Measurements from ENCODE around the gene MCM6. TPM values are rescaled to one million over a fixed set of nuclear protein-coding genes. Genes with fewer than 3 reads are reported as not detected.

Gene MCM6
- total RNA-seq, 1 experiment from 2014 or later: 44.1 TPM

- CTCF ChIA-PET: no interaction called here
- Mint-ChIP-seq H3K27me3 (ENCODE audit: unreplicated experiment) (no peaks in the 10 kb centered on the region), H3K4me1 (ENCODE audit: low read depth, unreplicated experiment) (no peaks in the 10 kb centered on the region), H3K4me3 (ENCODE audit: low read depth, unreplicated experiment) (no peak overlapping the region), H3K36me3 (ENCODE audit: insufficient read depth, unreplicated experiment) (peaks cover 5% of the 10 kb centered on the region), H3K9me3 (ENCODE audit: low read depth, unreplicated experiment) (no peaks in the 10 kb centered on the region), H3K27ac (ENCODE audit: unreplicated experiment) (no peak overlapping the region)
- BruUV-seq (replicated peaks): no TSS peak
- intact Hi-C loops (cut with micrococcal nuclease; ENCODE audit: unreplicated experiment): no loop called here
- no peak for TF ChIP-seq CTCF (IDR thresholded peaks at IDR 0.05; ENCODE audit: unreplicated experiment)
- no peak for DNase-seq
These were observed 37.7 kb downstream of the MCM6 start for GRCh38 chr2:135838502-135838901.

DNA sequence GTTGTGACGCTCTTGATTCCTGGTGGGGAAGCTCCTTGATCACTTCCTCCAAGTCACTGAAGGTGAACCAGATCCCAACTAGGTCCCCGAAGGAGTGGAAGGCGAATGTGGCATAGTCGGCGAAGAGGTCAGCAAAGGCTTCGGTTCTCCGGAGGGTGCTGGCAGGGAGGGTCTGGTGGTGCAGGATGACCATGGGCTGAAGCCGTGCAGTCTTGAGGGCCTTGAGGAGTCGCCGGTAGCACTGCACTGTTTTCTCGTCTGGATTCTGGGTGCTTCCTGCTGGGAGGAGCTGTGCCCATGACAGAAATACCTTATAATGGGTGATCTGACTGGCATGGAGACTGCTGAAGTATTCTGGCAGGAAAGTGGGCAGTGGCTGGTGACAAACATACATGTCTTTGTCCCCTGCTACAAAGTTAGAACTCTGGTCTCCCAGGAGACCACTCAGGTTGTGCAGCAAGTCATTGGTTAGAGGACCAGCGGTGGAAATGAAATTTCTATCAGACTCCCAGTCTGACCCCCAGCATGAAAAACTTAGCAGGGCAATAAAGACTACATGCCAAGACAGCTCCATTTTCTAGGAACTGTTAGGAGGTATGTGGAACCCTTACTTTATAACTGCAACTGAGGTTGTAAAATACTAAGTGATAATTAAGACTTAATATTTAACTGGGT is 39.5 kb downstream of the MCM6 start, which contains the start of gene LCT:
Gene LCT, minus strand, starts transcription at position 589 of the 675 bp plus-strand sequence. Its CDS starts 15 bp downstream, at position 574.
- H3K9me3 Mint-ChIP-seq (ENCODE audit: low read depth, unreplicated experiment): no peaks in the 10 kb centered on the region
- no peaks in the 10 kb centered on the region for H3K27me3 Mint-ChIP-seq (ENCODE audit: unreplicated experiment)
- TF ChIP-seq CTCF (IDR thresholded peaks at IDR 0.05; ENCODE audit: unreplicated experiment): no peak
- intact Hi-C loops (cut with micrococcal nuclease; ENCODE audit: unreplicated experiment): no loop called here
- peaks cover 5% of the 10 kb centered on the region for H3K36me3 Mint-ChIP-seq (ENCODE audit: insufficient read depth, unreplicated experiment)
- no TSS peak for BruUV-seq (replicated peaks)
- no peak for DNase-seq
- H3K27ac Mint-ChIP-seq (ENCODE audit: unreplicated experiment): no peak within 1 kb of the TSS
- no peak within 1 kb of the TSS for H3K4me3 Mint-ChIP-seq (ENCODE audit: low read depth, unreplicated experiment)
- no peaks in the 10 kb centered on the region for H3K4me1 Mint-ChIP-seq (ENCODE audit: low read depth, unreplicated experiment)
- CTCF ChIA-PET: no interaction called here

DNA sequence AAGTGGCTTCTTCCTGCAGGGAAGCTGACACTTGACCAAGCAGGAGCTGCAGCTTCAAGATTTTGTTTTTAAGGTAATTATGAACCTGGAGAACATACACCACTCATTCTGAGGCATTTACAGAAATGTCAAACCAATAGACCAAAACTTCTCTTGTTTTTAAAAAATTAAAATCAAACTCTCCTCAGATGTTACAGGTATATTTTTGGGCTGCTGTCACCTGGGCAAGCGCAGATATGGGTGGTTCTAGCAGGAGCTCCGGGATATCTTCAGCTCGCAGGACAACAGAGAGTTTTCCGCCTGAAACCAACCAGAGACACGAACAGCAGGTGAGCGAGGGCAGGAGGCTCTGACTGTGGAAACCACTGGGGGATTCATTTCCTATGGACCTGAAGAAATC is 43.4 kb downstream of the MCM6 start:
- H3K27ac Mint-ChIP-seq (ENCODE audit: unreplicated experiment): no peak overlapping the region
- no peaks in the 10 kb centered on the region for H3K9me3 Mint-ChIP-seq (ENCODE audit: low read depth, unreplicated experiment)
- intact Hi-C loops (cut with micrococcal nuclease; ENCODE audit: unreplicated experiment): no loop called here
- DNase-seq: no peak
- no peaks in the 10 kb centered on the region for H3K4me1 Mint-ChIP-seq (ENCODE audit: low read depth, unreplicated experiment)
- no peaks in the 10 kb centered on the region for H3K27me3 Mint-ChIP-seq (ENCODE audit: unreplicated experiment)
- BruUV-seq (replicated peaks): no TSS peak
- CTCF ChIA-PET: no interaction called here
- H3K36me3 Mint-ChIP-seq (ENCODE audit: insufficient read depth, unreplicated experiment): peaks cover 5% of the 10 kb centered on the region
- no peak for TF ChIP-seq CTCF (IDR thresholded peaks at IDR 0.05; ENCODE audit: unreplicated experiment)
- no peak overlapping the region for H3K4me3 Mint-ChIP-seq (ENCODE audit: low read depth, unreplicated experiment)

DNA sequence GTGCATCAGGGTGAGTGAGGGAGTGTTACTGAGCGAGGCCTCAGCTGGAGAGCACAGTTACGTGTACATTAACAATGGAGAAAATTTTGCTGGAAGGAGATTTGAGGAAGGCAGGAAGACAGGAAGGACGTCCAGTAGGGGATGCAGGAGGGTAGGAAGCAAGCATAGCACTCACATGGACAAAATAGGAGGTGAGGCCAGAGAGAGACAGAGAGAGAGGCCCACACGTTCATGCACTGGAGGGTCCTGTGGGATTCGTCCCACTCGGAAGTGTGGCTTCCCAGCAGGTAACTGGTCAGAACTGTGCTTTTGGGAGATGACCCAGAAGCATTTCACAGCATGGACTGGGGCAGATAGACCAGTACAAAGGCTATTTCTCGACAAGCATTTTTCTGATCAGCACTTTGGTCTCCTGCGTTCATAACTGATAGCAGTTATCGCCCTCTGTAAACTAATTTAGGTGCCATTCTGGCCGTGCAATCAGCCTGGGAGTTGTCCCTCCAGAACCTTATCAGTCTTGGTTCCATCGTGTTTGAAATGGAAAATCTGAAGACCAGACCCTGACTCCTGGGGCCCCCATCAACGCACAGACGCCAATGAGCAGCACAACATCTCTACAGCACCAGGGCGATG is 44.9 kb downstream of the MCM6 start:
- intact Hi-C loops (cut with micrococcal nuclease; ENCODE audit: unreplicated experiment): no loop called here
- Mint-ChIP-seq H3K27me3 (ENCODE audit: unreplicated experiment) (no peaks in the 10 kb centered on the region), H3K4me1 (ENCODE audit: low read depth, unreplicated experiment) (no peaks in the 10 kb centered on the region), H3K27ac (ENCODE audit: unreplicated experiment) (no peak overlapping the region), H3K9me3 (ENCODE audit: low read depth, unreplicated experiment) (no peaks in the 10 kb centered on the region), H3K4me3 (ENCODE audit: low read depth, unreplicated experiment) (no peak overlapping the region), H3K36me3 (ENCODE audit: insufficient read depth, unreplicated experiment) (peaks cover 1% of the 10 kb centered on the region)
- no peak for DNase-seq
- no peak for TF ChIP-seq CTCF (IDR thresholded peaks at IDR 0.05; ENCODE audit: unreplicated experiment)
- BruUV-seq (replicated peaks): no TSS peak
- CTCF ChIA-PET: no interaction called here
